Naive thymus-derived CD8-positive, alpha-beta T cell (primary cell): ENCODE measurements around the gene LSAMP. TPM values are rescaled to one million over a fixed set of nuclear protein-coding genes. Genes with fewer than 3 reads are reported as not detected.
A peak's percentile ranks its signal among the peaks of the same experiment; 100 is the strongest.

Experiments
- ATAC-seq, 2 donors: fragments of 150-1000 bp; cut with Tn5 transposase in 1 of 2; sonication (Bioruptor Pico), chemical (Tn5 transposase) in 1 of 2; 1 replicate in 1 of 2; 2 replicates in 1 of 2; pipeline ENCODE4 v1.10.0; 2021; ENCODE audit warnings: mild to moderate bottlenecking in 2 of 2, moderate library complexity in 2 of 2
- POLR2A ChIA-PET: fragments of 350-600 bp; sonication (Branson Sonifier 250); formaldehyde crosslinking; loops from one replicate; lab custom pipeline; 2021; ENCODE audit warnings: antibody characterized with exemption; lab: Charles Lee
- DNase-seq, 10 donors: peaks; one replicate each; pipeline versions ENCODE4 v3.0.0 to v3.0.0-alpha.2; 2020 to 2022
- H3K27ac Mint-ChIP-seq, 10 donors: one replicate each; pipeline ENCODE4 v1.8.0; 2020 to 2022; ENCODE audit warnings: mild to moderate bottlenecking in 10 of 10, mixed read lengths in 10 of 10, moderate library complexity in 4 of 10, inconsistent platforms in 1 of 10
- H3K27me3 Mint-ChIP-seq, 5 donors: one replicate each; pipeline ENCODE4 v1.8.0; 2021 to 2022; ENCODE audit warnings: mixed read lengths in 5 of 5
- H3K36me3 Mint-ChIP-seq, 3 donors: one replicate each; pipeline ENCODE4 v1.8.0; 2020 to 2022; ENCODE audit warnings: mixed read lengths in 3 of 3, mild to moderate bottlenecking in 2 of 3, inconsistent platforms in 1 of 3
- H3K4me1 Mint-ChIP-seq, 4 donors: one replicate each; pipeline ENCODE4 v1.8.0; 2021 to 2022; ENCODE audit warnings: mixed read lengths in 4 of 4
- H3K4me3 Mint-ChIP-seq, 10 donors: one replicate each; pipeline ENCODE4 v1.8.0; 2020 to 2022; ENCODE audit warnings: mild to moderate bottlenecking in 10 of 10, mixed read lengths in 10 of 10, moderate library complexity in 6 of 10, inconsistent platforms in 1 of 10
- H3K9me3 Mint-ChIP-seq, 9 donors: one replicate each; pipeline ENCODE4 v1.8.0; 2020 to 2022; ENCODE audit warnings: mixed read lengths in 9 of 9, mild to moderate bottlenecking in 3 of 9, inconsistent platforms in 1 of 9, moderate library complexity in 1 of 9
- polyA plus RNA-seq, 3 donors: library from polyadenylated mRNA; unstranded; fragments of 300-500 nt; fragmentation: Illumina TruSeq; gene quantifications; one replicate each; pipeline ENCODE4 v1.2.3, GENCODE V29; 2021
- total RNA-seq, 8 experiments: library from RNA in 2 of 8; stranded (reverse) in 2 of 8; gene quantifications; one replicate each; pipeline ENCODE4 v1.2.3 and lab custom pipeline; 2021 to 2026

The LSAMP gene
- total and polyA plus RNA-seq, 5 experiments from 2014 or later = not detected

DNA sequence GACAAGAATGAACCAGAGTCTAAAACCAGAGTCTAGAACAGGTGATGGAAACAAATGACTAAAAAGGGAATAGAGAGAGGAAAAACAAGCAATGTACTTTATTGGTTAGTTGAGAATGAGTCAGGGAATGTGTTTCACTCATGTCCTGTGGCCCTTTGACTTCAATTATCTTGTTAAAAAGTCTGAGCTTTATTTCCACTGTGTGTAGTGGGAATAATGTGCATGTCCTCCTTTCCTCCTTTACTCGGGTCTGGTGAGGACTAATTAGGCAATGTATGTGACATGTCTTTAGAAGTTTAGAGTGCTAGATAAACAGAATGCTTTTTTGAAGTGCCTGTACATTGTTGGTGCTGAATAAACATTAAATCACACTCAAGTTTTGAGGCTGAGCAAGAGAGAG is 21.3 kb downstream of the LSAMP start:
- no peaks in the 10 kb centered on the region for H3K4me1 Mint-ChIP-seq
- no peaks in the 10 kb centered on the region for H3K27me3 Mint-ChIP-seq
- no peak overlapping the region for H3K4me3 Mint-ChIP-seq
- ATAC-seq (no peak), DNase-seq (no peak)
- H3K9me3 Mint-ChIP-seq = peaks cover 0 to 22% (median 8%) of the 10 kb centered on the region in 9 donors
- no peak overlapping the region for H3K27ac Mint-ChIP-seq
- POLR2A ChIA-PET = no interaction called here
- no peaks in the 10 kb centered on the region for H3K36me3 Mint-ChIP-seq

DNA sequence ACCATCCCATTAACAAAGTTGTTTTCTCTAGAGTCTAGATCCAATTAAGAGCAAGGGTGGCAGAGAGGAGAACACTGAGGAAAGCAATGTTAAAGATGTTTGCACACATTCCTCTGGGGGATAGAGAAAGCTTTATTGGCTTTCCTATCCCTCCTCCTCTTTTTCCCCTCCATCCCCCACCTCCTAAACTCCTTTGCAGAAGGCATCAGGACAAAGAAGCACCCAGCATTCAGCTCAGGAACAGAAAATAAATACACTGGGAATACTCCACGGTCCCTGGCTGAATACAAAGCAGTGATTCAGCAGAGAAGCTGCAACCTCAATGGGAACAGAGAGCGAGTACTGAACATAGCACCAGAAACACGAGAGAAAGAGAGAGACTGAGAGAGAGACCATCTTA is 21.9 kb downstream of the LSAMP start:
- Mint-ChIP-seq H3K27me3 (no peaks in the 10 kb centered on the region), H3K4me1 (no peaks in the 10 kb centered on the region), H3K4me3 (no peak overlapping the region), H3K27ac (no peak overlapping the region), H3K9me3 (peaks cover 0 to 28% (median 8%) of the 10 kb centered on the region in 9 donors), H3K36me3 (no peaks in the 10 kb centered on the region)
- ATAC-seq = no peak
- POLR2A ChIA-PET = no interaction called here
- DNase-seq = no peak

DNA sequence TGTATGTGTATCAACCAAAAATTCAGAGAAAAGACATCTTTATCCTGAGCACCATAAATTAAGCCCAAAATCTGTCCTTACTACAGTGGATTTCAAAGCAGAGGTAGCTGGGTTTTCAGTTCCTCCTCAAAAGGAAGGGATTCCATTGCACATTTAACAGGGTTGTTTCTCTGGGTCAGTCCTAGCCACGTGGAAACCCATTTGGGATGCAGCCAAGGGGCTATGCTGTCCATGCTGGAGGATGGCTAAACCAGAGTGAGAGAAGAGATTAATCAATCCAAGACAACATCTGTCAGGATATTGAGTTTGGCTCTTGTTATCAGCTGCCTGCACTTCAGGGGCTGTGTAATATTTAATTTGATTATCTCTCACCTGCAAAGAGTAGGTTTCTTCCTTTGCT is 28.1 kb downstream of the LSAMP start:
- Mint-ChIP-seq H3K36me3 (no peaks in the 10 kb centered on the region), H3K4me3 (no peak overlapping the region), H3K9me3 (peaks cover 0 to 20% (median 2%) of the 10 kb centered on the region in 9 donors), H3K27me3 (no peaks in the 10 kb centered on the region), H3K27ac (no peak overlapping the region), H3K4me1 (no peaks in the 10 kb centered on the region)
- DNase-seq (no peak), ATAC-seq (no peak)
- POLR2A ChIA-PET = no interaction called here

DNA sequence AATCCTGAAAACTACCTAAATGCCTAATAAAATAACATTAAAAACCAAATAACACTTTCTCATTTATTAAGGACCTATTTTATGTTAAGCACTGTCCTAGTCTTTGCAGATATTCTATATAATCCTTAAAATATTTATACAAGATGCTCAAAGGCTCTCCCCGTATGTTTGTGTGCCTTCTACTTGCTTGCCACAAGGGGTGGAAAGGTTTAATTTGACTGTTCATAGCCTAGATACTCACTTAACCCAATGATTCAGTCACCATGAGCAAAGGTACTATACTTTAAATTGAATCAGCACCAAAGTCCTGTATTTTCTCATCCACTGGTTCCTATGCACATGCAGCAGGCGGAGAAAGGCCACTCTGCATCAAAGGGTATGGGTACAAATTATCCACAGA is 32.0 kb downstream of the LSAMP start:
- H3K9me3 Mint-ChIP-seq = peaks cover 0 to 15% (median 6%) of the 10 kb centered on the region in 9 donors
- no peak for DNase-seq
- H3K4me3 Mint-ChIP-seq = no peak overlapping the region
- no peak overlapping the region for H3K27ac Mint-ChIP-seq
- H3K36me3 Mint-ChIP-seq = no peaks in the 10 kb centered on the region
- no peak for ATAC-seq
- H3K27me3 Mint-ChIP-seq = no peaks in the 10 kb centered on the region
- H3K4me1 Mint-ChIP-seq = no peaks in the 10 kb centered on the region
- POLR2A ChIA-PET = no interaction called here

DNA sequence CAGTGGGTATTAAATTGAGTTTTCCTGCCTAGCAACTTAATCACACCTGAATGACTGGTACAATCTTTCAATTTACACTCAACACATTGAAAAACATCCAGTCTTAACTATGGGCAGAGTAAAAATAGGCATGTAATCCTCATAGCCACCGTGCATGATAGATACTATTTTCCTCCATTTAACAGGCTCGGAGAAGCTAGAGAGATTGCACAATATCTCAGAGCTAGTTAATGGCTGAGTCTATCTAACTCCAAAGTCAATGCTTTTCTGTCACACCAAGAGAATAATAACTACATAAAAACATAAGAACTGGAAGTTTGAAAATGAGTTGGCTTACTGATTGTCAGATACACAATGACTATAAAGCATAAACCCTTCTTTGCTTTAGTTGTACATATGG is 36.8 kb downstream of the LSAMP start:
- H3K27me3 Mint-ChIP-seq = no peaks in the 10 kb centered on the region
- POLR2A ChIA-PET = no interaction called here
- peaks cover 0 to 9% (median 0%) of the 10 kb centered on the region in 9 donors for H3K9me3 Mint-ChIP-seq
- no peak for ATAC-seq
- no peak for DNase-seq
- no peak overlapping the region for H3K4me3 Mint-ChIP-seq
- H3K4me1 Mint-ChIP-seq = no peaks in the 10 kb centered on the region
- no peaks in the 10 kb centered on the region for H3K36me3 Mint-ChIP-seq
- no peak overlapping the region for H3K27ac Mint-ChIP-seq

DNA sequence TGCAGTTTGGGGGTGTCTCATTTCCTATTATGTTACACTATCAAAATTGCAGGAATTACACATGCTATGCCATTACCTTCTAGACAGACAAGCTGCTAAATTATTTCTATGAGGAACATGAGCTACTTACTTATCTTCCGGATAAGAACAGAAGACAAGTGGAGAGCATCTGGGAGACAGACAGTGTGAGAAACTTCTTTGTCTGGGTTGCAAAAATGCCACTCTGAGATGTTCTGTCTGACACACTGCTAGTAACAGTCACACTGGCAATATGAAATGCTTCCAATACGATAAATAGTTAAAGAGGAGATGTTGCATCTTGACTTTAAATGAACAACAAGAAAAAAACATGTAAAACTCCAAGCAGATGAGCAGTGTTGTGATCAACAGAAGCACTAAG is 40.1 kb downstream of the LSAMP start:
- Mint-ChIP-seq H3K9me3 (peaks cover 0 to 7% (median 0%) of the 10 kb centered on the region in 9 donors), H3K4me1 (no peaks in the 10 kb centered on the region), H3K27ac (no peak overlapping the region), H3K36me3 (no peaks in the 10 kb centered on the region), H3K27me3 (no peaks in the 10 kb centered on the region), H3K4me3 (no peak overlapping the region)
- ATAC-seq (no peak), DNase-seq (no peak)
- POLR2A ChIA-PET = no interaction called here

DNA sequence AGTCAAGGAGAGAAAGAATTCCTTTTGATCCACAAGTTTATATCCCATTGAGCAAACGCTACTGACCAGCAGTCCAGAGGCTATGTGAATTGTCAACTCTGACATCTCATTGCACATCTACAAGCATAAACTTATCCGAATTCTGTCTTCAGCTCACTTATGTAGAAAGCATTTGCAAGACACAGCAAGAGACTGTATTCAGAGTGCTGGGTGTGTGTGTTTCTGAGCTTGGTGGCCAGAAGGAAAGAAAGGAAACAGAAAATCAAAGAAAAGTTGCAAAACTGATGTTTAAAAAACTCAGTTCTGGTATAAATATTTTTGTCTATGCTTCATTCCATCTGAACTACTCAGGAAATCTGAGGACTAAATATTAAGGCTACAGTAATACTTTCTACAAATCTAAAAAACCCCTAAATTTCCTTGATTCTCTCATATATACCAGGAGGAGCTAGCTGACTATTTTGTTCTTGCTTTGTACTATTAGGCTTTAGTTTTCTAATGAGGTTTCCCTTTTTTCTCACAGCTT is 45.5 kb downstream of the LSAMP start:
- Mint-ChIP-seq H3K36me3 (no peaks in the 10 kb centered on the region), H3K9me3 (peaks cover 0 to 20% (median 2%) of the 10 kb centered on the region in 9 donors), H3K4me1 (no peaks in the 10 kb centered on the region), H3K27ac (no peak overlapping the region), H3K4me3 (no peak overlapping the region), H3K27me3 (peaks cover 0 to 1% (median 0%) of the 10 kb centered on the region in 5 donors)
- no peak for DNase-seq
- no peak for ATAC-seq
- POLR2A ChIA-PET = no interaction called here

DNA sequence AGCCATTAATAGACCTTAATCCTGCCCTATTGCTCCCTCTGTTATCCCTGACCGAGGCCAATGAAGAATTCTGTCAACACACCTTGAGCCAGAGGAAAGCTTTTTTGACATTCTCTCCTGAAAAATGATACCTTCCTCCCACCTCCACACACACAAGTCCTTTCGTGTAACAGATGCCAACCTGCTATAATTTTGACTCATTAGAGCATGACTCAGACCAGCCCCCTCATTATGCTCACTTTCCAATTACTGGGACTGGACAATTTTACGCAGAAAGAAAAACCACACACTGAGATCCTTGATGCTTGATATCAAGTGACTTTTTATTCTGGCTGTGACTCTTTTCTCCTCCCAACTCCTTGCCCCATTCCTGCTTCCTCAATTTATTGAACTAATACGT is 50.9 kb downstream of the LSAMP start:
- DNase-seq (no peak), ATAC-seq (no peak)
- H3K36me3 Mint-ChIP-seq = no peaks in the 10 kb centered on the region
- H3K9me3 Mint-ChIP-seq = peaks cover 0 to 33% (median 3%) of the 10 kb centered on the region in 9 donors
- H3K4me1 Mint-ChIP-seq = no peaks in the 10 kb centered on the region
- H3K27ac Mint-ChIP-seq = no peak overlapping the region
- peaks cover 0 to 1% (median 0%) of the 10 kb centered on the region in 5 donors for H3K27me3 Mint-ChIP-seq
- POLR2A ChIA-PET = no interaction called here
- H3K4me3 Mint-ChIP-seq = no peak overlapping the region

DNA sequence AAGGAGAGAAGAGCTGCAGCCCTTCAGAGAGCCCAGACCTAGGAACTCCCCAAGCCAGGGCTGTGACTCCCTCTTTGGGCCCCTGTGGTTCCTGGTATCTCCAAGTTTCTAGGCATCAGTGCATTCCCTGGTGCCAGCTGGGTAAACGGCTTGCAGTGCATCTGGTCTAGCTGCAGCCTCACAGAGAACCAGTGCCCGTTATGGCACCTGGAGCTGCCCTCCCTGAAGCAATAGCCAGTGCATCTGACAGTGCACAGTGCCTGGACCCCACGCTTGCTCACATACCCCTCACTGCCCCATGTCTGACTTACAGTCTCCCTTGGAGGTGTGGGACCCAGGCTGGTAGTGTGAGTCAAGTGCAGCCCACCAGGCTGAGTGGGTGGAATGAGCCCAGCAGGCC is 52.1 kb downstream of the LSAMP start:
- Mint-ChIP-seq H3K9me3 (peaks cover 0 to 22% (median 3%) of the 10 kb centered on the region in 9 donors), H3K27ac (no peak overlapping the region), H3K27me3 (peaks cover 0 to 2% (median 0%) of the 10 kb centered on the region in 5 donors), H3K4me3 (no peak overlapping the region), H3K36me3 (no peaks in the 10 kb centered on the region), H3K4me1 (no peaks in the 10 kb centered on the region)
- ATAC-seq (no peak), DNase-seq (no peak)
- POLR2A ChIA-PET = no interaction called here

DNA sequence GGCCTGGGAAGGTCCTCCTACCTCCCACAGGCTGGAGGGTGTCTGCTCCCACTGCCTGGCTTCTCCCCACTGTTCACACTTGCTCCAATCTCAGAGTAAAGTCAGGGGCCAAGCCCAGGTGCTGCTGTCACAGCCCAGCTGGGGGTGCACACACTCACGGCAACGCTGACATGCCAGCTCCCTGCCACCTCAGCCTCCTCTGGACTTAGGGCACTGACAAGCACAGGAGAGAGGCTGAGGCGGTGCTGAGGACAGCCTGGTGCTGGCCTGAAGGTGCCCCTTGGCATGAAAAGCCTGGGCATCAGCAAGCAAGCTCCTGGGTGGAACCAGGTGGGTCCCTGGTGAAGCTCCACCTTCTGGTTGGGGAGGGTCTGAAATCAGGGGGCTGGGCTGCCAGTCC is 53.0 kb downstream of the LSAMP start:
- Mint-ChIP-seq H3K4me1 (no peaks in the 10 kb centered on the region), H3K4me3 (no peak overlapping the region), H3K27me3 (peaks cover 0 to 2% (median 0%) of the 10 kb centered on the region in 5 donors), H3K36me3 (no peaks in the 10 kb centered on the region), H3K9me3 (peaks cover 0 to 22% (median 4%) of the 10 kb centered on the region in 9 donors), H3K27ac (no peak overlapping the region)
- DNase-seq (no peak), ATAC-seq (no peak)
- POLR2A ChIA-PET = no interaction called here

DNA sequence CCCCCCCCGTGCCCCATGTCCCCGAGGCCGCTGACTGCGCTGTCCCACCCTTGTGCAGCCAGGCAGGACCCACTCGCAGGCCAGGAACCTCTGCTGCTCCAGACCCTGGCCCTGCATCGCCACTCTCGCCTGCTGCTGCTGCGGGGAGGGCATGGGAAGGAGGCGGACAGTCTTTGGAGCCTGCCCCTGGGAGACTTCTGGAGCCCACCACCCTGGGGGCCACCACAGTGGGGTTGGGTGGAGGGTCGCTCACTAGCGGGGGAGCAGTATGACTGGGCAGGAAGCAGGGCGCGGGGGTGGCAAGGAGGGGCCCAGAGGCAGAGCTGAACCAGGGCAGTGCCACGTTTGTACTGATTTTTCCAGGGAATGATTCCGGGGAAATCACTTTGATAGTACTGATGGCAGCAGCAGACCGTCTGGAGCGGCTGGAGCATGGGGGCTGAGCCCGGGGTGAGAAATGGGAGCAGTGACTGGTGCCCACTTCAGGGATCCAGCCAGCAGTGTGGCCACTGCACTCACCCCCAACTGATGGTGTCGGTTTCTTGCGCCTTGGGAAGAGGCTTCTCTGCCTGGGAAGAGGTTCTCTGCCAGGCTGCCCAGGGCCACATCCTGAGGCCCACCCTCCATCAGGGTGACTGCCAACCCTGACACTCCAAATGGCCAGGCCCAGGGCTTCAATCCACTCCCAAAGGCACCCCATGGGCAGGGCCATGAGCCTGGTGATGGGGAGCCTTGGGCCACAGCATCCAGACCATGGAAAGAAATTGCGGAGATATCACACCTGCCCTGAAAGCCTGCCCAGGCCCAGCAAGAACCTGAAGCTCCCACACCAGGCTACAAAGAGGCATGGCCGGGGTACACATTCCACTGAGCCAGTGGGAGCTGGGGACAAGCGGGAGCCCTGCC is 53.7 kb downstream of the LSAMP start:
- POLR2A ChIA-PET = no interaction called here
- Mint-ChIP-seq H3K27ac (no peak overlapping the region), H3K4me1 (no peaks in the 10 kb centered on the region), H3K9me3 (peaks cover 0 to 22% (median 5%) of the 10 kb centered on the region in 9 donors), H3K4me3 (no peak overlapping the region), H3K27me3 (peaks cover 0 to 2% (median 0%) of the 10 kb centered on the region in 5 donors), H3K36me3 (no peaks in the 10 kb centered on the region)
- ATAC-seq (no peak), DNase-seq (peak in 1 of 10 donors; percentile 53)

DNA sequence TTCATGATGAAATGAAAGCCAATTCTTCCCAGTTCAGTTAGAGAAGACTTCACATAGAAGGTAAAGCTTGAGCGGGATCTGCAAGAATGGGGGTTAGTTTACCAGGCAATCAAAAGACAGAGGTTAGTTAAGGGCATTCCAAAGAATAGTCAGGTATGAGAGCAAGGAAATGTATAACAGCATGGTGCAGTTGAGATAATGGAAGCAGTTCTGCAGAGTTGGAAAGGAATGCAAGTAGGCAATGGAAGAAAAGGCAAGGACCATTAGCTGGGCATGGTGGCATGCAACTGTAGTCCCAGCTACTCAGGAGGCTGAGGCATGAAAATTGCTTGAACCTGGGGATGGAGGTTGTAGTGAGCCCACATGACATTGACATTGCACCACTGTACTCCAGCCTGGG is 55.0 kb downstream of the LSAMP start:
- Mint-ChIP-seq H3K9me3 (peaks cover 0 to 21% (median 5%) of the 10 kb centered on the region in 9 donors), H3K36me3 (no peaks in the 10 kb centered on the region), H3K4me1 (no peaks in the 10 kb centered on the region), H3K27me3 (peaks cover 0 to 1% (median 0%) of the 10 kb centered on the region in 5 donors), H3K4me3 (no peak overlapping the region), H3K27ac (no peak overlapping the region)
- no peak for DNase-seq
- no peak for ATAC-seq
- POLR2A ChIA-PET = no interaction called here

DNA sequence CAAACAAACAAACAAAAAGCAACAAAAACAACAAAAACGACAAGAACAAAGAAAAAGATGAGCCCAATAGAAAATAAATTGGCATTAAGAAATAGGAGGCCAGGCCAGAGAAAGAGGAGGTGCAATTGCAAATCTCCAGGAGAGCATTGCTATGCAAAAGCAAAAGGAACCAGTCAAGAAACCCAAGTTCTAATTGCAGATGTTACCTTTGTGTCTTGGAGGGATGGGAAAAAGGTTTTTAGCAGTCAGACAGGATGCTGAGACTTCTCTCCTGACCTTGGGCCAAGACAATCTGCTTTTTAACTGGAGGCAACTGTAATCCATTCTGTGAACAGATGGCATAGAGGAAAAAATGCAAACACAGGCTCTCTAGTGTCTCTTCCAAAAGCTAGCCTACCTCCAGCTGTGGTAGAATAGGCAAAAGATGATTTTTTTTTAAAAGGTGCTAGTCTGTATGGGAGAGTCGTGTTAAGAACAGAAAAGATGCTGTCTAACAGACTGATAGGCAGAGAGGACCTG is 56.4 kb downstream of the LSAMP start:
- Mint-ChIP-seq H3K4me3 (no peak overlapping the region), H3K36me3 (no peaks in the 10 kb centered on the region), H3K9me3 (peaks cover 0 to 11% (median 3%) of the 10 kb centered on the region in 9 donors), H3K27ac (no peak overlapping the region), H3K27me3 (peaks cover 0 to 2% (median 0%) of the 10 kb centered on the region in 5 donors), H3K4me1 (no peaks in the 10 kb centered on the region)
- ATAC-seq = no peak
- no peak for DNase-seq
- POLR2A ChIA-PET = no interaction called here
